ENCODE data around the gene MANEAL. TPM values are rescaled to one million over a fixed set of nuclear protein-coding genes. Genes with fewer than 3 reads are reported as not detected.
A peak's percentile ranks its signal among the peaks of the same experiment; 100 is the strongest.

MANEAL gene
- total and polyA plus RNA-seq, 2 of the 13 experiments (the other 11 are each of a cell fraction or from before 2014, with no cell fraction given) = 20.8 to 26.4 TPM

DNA sequence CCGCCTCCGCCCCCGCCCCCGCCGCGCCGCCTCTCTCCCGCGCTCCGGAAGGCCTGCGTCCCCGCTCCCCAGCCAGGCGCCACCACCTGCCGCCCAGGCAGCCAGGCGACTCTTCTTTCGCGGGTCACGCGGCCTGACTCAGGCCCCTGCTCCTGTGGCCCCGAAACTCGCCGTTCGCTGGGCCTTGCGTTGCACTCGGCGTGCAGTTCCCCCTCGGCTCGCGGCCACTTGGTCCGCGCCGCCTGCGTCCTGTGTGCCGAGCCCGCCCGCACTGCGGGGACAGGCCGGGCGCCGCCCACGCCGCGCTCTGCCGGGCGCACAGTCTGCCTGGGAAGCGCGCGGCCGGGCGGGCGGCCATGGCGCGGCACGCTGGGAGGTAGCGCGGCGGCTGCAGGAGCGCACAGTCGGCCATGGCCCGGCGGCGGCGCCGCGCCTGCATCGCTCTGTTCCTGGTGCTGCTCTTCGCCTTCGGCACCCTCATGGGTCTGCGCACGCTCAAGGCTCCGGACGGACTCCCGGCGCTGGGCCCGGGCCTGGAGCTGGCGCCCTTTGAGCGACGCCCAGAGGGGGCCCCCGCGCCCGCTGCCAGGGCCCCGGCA, at the start of gene MANEAL (continued):
- no peak for TF ChIP-seq MYNN (CRISPR knock-in tag; IDR thresholded peaks at IDR 0.05; ENCODE audit: low read depth)
- TF ChIP-seq CENPT (CRISPR knock-in tag; IDR thresholded peaks at IDR 0.05; ENCODE audit: low read depth) = no peak
- no peak for TF ChIP-seq FOXC1 (CRISPR knock-in tag; IDR thresholded peaks at IDR 0.05; ENCODE audit: borderline replicate concordance)
- TF ChIP-seq, protein P1, sequence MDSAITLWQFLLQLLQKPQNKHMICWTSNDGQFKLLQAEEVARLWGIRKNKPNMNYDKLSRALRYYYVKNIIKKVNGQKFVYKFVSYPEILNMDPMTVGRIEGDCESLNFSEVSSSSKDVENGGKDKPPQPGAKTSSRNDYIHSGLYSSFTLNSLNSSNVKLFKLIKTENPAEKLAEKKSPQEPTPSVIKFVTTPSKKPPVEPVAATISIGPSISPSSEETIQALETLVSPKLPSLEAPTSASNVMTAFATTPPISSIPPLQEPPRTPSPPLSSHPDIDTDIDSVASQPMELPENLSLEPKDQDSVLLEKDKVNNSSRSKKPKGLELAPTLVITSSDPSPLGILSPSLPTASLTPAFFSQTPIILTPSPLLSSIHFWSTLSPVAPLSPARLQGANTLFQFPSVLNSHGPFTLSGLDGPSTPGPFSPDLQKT (CRISPR knock-in tag; IDR thresholded peaks at IDR 0.05; ENCODE audit: borderline replicate concordance) = no peak; the same call in 1 of the 2 replicates
- no peak for TF ChIP-seq U2AF1 (optimal IDR thresholded peaks at IDR 0.05; ENCODE audit: low read depth, low read length)
- TF ChIP-seq, protein P2, sequence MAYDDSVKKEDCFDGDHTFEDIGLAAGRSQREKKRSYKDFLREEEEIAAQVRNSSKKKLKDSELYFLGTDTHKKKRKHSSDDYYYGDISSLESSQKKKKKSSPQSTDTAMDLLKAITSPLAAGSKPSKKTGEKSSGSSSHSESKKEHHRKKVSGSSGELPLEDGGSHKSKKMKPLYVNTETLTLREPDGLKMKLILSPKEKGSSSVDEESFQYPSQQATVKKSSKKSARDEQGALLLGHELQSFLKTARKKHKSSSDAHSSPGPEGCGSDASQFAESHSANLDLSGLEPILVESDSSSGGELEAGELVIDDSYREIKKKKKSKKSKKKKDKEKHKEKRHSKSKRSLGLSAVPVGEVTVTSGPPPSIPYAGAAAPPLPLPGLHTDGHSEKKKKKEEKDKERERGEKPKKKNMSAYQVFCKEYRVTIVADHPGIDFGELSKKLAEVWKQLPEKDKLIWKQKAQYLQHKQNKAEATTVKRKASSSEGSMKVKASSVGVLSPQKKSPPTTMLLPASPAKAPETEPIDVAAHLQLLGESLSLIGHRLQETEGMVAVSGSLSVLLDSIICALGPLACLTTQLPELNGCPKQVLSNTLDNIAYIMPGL (CRISPR knock-in tag; IDR thresholded peaks at IDR 0.05; ENCODE audit: borderline replicate concordance in 1 of 2, low read depth in 1 of 2) = no peak
- TF ChIP-seq NFKBIZ (CRISPR knock-in tag; IDR thresholded peaks at IDR 0.05) = no peak
- TF ChIP-seq JDP2 (CRISPR knock-in tag; IDR thresholded peaks at IDR 0.05; ENCODE audit: borderline replicate concordance) = peak; percentile 41; the same call in 1 of the 2 replicates
- no peak for TF ChIP-seq RFX1 (IDR thresholded peaks at IDR 0.05)
- TF ChIP-seq, protein P3, sequence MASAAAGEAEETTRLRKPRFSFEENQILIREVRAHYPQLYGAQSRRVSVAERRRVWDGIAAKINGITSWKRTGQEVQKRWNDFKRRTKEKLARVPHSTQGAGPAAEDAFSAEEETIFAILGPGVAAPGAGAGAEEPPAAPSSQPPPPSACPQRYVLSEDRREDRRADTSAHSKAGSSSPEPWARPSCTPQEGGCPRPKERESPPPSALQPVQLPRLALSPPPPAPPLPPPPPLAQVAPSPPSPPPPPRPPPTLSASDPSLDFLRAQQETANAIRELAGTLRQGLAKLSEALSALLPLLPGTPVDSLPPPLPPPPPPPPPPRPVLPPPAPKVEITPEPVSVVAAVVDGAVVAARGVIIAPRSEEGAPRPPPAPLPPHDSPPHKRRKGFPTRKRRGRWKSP (CRISPR knock-in tag; IDR thresholded peaks at IDR 0.05) = no peak
- TF ChIP-seq ZNF75D (CRISPR knock-in tag; IDR thresholded peaks at IDR 0.05; ENCODE audit: borderline replicate concordance) = no peak
- TF ChIP-seq PITX1 (CRISPR knock-in tag; IDR thresholded peaks at IDR 0.05) = no peak; the same call in 1 of the 2 replicates
- TF ChIP-seq, protein P4, sequence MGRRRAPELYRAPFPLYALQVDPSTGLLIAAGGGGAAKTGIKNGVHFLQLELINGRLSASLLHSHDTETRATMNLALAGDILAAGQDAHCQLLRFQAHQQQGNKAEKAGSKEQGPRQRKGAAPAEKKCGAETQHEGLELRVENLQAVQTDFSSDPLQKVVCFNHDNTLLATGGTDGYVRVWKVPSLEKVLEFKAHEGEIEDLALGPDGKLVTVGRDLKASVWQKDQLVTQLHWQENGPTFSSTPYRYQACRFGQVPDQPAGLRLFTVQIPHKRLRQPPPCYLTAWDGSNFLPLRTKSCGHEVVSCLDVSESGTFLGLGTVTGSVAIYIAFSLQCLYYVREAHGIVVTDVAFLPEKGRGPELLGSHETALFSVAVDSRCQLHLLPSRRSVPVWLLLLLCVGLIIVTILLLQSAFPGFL (CRISPR knock-in tag; IDR thresholded peaks at IDR 0.05) = no peak
- TF ChIP-seq, protein P5, sequence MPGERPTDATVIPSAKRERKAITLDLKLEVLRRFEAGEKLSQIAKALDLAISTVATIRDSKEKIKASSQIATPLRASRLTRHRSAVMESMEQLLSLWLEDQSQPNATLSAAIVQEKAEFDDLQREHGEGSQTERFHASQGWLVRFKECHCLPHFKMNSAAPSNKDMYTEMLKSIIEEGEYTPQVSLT (CRISPR knock-in tag; IDR thresholded peaks at IDR 0.05; ENCODE audit: borderline replicate concordance, low read depth) = no peak
- TF ChIP-seq ZNF766 (CRISPR knock-in tag; IDR thresholded peaks at IDR 0.05; ENCODE audit: borderline replicate concordance) = 0 out of 2 replicates have a peak, but pooled peaks have one; percentile 33
- TF ChIP-seq ZNF652 (CRISPR knock-in tag; IDR thresholded peaks at IDR 0.05; ENCODE audit: borderline replicate concordance, low read depth) = no peak
- no peak for TF ChIP-seq RARG (CRISPR knock-in tag; IDR thresholded peaks at IDR 0.05; ENCODE audit: low read depth)
- 0 out of 2 replicates have a peak, but pooled peaks have one; percentile 55 for TF ChIP-seq ZNF160 (CRISPR knock-in tag; IDR thresholded peaks at IDR 0.05)
- no peak for TF ChIP-seq ZBTB1 (CRISPR knock-in tag; IDR thresholded peaks at IDR 0.05; ENCODE audit: borderline replicate concordance)
- no peak for TF ChIP-seq ESRRA (CRISPR knock-in tag; IDR thresholded peaks at IDR 0.05; ENCODE audit: low read depth)
- TF ChIP-seq ZNF180 (CRISPR knock-in tag; IDR thresholded peaks at IDR 0.05; ENCODE audit: borderline replicate concordance, low read depth) = no peak
- TF ChIP-seq MAFF (IDR thresholded peaks at IDR 0.05; ENCODE audit: low read depth, low read length) = no peak
- TF ChIP-seq HOXD1 (CRISPR knock-in tag; IDR thresholded peaks at IDR 0.05) = 0 out of 2 replicates have a peak, but pooled peaks have one; percentile 30
- TF ChIP-seq SAFB2 (CRISPR knock-in tag; IDR thresholded peaks at IDR 0.05; ENCODE audit: borderline replicate concordance, low read depth) = 0 out of 2 replicates have a peak, but pooled peaks have one; percentile 32
- no peak for TF ChIP-seq HNF4A (CRISPR knock-in tag; IDR thresholded peaks at IDR 0.05)

All from HepG2 (cell line).